ENCODE results near the gene TBC1D5.
"Not testable (repeated sequence)": the region's sequence is repeated elsewhere in the genome, so short reads cannot be mapped to it uniquely, and the experiment has no call there.

TBC1D5 gene

DNA sequence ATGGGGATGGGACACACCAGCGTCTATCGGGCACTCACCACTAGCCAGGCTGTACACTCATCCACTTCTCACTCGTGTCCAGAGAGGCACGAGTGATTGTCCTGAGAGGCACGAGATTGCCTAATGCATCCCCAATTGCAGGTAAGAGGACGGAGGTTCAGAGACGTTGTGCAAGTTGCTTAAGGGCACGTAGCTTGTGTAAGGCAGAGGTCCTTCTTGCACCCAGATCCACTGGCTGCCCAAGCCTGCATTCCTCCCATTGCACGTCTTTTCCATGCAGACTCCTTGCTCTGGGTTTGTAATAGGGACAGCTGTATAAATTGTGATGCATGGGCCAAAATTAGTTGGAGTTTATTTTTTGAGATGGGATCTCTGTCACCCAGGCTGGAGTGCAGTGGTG, 593.4 kb downstream of the TBC1D5 start:
- no peak for DNase-seq

DNA sequence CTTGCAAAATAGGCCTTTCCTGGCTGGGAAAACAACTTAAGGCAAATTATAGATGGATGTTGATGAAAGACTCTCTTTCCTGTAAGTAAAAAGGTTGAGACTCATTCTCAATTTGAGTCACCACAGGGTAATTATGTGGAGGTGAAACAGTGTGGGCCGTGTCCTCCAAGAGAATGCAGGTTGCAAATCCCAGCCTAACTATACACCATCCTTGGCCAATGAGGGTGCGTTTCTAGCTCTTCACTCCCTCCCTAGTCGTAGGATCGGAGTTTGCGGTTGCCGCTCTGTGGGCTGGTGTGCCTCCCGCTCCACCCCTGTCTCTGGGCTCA, 597.8 kb downstream of the TBC1D5 start:
- no peak for DNase-seq

DNA sequence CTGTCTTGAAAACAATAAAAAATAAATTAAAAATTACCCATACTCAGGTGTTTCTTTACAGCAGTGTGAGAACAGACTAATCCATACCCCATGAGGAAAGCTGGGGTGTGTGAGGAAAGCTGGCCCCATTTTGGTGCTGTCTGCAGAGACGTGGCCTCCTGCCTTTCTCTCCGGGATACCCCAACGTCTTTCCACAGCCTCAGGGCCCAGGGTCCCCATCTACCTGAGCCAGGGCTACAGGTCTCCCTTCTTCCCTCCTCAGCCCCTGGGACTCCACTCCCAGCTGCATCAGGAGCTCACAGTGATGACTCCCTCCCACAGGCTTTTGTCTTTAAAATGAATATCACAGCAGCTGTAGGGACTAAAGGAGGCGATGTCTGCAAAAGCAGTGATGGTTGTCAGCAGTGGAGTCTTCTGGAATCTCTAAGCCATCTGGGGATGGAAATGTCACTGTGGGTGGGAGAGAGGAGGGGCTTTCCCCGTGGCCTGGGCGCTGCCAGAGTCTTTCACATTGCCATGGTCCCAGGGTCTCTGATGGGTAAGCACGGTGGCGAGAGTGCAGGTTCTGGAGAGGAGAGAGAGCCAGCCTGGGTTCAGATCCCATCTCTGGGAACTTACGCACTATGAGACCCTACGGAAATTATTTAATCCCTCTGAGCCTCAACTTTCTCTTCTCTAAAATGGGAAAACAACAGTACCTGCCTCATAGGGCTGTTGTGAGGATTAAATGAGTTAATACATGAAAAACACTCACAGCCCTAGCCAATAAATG, 598.4 kb downstream of the TBC1D5 start:
- DNase-seq, result no peak

DNA sequence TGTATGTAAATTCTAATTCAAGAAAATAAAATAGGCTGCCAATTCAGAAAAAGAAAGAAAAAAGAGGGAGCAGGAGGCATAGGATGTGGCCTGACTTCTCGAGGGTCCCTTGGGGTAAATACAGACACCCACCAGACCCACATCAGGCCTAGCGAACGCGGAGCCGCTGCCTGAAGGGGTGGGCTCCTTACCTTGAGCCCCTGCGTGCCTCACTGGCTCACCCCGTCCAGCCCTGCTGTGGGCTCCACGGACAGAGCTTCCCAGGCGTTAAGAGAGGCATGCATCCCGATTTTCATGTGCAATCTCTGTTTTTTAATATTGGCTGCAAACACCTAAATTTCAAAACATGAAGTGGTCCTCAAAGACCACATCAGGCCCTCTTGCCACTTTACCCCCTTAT, 599.9 kb downstream of the TBC1D5 start:
- DNase-seq, result no peak

DNA sequence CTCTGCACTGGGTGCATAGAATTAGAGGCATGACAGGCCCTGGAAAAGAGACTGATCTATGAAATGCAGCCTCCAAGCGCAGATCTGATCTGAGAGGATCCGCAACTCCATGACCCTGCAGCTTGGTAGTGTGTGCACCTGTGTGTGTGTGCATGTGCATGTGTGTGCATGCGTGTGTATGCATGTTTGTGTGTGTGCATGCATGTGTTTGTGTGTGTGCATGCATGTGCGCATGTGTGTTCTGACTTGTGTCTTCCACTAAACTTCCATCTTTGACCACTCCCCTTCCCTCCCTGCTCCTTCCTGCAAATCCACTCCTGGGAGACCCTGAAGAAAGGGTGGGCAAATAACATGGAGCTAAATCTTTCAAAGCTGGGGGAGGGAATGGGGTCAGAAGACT, 600.7 kb downstream of the TBC1D5 start:
- no peak for DNase-seq

DNA sequence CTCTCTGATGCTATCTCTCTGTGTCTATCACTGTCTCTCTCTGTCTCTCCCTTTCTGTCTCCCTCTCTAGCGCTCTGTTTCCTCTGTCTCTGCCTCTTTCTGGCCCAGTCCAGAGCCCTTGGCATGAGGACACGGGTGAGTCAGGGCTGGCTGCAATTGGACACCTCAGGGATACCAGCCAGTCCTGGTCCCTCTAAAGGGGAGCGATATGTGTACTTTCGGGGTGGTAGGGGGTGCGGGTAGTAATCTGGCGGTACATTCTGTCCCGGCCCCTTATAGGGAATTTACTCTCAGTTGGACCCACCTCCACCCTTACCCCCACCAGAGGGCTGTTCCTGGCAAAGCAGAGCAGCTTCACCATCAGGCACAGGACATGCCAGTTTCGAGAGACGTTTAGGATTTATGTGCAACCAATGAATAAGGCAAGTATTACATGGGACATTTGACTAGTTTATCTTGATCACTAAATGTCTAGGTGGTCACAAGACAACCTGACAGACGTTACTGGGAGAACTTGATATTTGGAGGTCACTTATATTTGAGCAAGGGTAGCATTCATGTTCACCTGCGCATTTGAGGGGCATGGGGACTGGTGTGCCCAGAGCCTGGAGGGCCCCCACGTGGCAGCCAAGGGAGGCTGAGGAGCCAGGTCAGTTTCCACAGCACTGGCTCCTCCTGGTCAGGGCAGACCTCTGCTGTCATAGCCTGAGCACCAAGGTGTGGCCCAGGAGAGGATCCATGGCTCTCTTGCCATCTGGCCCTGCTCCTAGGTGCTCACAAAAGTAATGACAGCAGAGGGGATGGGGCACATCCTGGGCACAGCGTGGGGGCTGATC, 601.5 kb downstream of the TBC1D5 start:
- no peak for DNase-seq

DNA sequence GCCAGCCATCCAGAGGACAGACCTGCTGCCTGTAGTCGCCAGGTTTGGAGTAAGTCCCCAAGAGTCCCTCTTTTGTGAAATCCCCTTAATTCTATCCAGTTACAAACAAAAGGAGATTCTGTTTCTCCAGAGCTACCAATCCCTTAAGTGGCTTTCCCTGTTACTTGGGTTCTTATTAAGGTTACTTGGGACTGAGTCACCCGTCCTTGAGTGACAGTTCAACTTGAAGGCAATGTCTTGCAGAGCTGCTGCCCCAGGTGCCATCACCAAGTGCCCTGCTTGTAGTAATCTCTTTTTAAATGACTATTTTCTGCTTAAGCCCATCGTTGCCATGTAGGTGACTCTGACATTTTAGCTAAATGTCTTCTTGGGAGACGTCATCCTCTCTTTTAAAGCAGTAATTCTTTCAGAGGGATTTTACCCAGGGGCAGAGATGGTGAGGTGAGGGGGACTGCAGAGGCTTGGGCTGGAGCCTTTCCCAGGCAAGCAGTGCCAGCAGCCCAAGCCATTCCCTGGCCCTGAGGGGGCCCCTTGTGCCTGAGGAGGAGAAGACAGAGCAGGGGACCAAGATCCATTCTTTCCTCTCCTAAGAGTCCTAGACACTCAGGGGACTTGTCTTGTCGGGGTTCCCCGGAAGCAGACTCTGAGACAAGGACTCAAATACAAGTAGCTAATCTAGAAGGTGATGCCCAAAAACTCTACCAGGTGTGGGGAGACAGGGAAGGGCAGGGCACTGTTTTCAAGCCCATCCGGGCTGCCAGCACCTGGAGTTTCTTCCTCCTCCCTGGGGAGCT, 604.0 kb downstream of the TBC1D5 start:
- DNase-seq, result no peak

DNA sequence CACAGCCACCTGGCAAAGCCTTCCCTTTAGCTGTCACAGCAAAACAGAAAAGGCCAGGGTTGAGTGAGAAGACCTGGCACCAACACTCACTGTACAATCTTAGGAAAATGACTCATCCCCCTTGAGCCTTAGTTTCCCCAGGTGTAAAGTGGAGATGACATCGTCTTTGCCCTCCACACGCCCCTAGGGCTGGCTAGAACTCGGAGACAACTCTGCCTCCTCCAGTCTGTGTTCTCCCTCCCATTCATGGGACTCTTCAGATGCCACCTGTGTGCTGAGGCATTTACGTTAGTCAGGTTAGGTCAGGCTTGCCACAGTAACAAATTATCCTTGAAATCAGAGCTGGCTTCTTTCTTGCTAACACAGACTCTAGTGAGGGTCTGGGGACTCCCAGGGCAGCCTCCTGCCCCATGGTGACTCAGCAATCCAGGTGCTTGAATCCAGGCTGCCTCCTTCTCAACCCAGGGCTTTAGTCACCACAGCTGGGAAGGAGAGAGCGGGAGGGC, 605.1 kb downstream of the TBC1D5 start:
- no peak for DNase-seq

DNA sequence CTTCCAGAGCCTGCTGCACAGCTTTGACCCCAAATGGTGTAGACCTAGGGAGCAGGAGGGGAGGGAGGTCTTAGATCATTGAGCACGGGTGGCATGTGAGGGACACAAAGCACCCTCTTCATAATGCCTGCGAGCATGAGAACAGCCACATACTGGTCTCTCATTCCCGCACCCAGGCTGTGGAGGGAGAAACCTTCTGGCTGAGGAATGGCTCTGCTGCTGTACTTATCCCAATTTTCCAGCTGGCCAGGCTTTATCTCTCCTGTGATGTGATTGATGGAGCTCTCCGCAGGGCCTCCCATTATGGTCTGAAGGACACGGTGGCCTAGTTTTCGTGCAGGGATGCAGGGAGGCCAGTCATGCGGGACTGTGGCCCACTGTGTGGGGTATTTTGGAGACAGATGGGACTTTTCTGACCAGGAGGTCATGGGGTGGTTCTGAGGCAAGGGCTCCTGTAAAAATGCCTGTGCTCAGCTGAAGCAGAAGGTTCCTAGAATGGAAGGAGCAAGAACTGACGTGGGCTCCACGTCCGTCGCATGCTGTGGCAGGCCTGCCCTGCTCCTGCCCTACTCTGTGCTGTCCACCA, 606.2 kb downstream of the TBC1D5 start:
- DNase-seq, result no peak

DNA sequence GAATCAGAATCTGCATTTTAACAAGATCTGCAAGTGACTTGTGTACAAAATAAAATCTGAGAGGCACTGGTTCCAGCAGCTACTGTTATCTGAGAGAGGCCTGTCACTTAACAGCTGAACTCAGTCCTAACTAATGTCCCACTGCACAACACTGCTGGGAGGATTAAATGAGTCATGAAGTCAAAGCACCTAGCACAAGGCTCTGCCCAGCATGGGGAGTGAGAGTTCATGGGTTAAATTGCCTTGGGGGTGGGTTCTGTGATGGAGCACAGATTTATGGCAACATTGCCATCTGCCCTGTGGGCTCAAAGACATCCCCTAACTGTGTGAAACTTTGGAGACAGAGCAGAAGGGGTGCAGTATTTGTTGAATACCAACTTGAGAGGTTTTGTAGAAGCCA, 606.7 kb downstream of the TBC1D5 start:
- DNase-seq, result no peak

DNA sequence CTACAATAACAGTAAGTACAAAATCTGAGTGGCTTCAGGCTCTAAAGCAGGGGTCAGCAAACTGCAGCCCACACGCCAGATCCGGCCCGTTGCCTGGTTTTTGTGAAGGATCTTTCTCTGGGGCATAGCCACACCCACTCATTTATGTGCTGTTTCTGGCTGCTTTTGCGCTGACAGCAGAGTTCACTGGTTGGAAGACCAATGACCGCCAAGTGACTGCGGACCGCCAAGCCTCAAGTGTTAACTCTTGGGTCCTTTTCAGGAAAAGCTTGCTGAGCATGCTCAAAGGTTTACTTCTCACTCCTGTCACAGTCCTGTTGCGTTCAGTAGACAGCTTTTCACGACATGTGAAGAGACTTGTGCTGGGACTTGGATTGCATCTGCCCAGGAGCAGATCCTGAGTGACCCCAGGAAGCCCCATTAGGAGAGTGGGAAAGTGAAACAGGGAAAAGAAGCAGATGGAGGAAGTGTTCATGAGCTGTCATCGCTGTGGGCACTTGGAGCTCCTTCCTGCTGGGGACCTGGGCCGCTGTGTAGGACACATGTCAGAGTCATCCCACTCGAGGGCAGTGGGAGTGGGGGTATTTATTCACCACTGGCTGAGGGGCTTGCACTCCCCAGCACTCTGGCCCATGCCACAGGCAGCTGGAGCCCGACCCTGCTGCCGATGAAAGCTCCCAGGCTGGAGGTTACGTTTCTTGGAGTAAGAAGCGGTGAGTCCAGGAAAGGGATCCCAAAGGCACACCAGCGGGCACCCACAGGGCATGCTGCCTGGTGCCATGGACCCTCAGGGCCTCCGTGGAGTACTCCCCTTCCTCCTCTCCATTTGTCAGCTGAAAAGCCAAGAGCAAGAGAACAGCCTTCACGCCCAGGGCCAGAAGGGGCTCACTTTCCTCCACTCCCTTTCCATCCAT, 608.5 kb downstream of the TBC1D5 start:
- DNase-seq, result no peak

DNA sequence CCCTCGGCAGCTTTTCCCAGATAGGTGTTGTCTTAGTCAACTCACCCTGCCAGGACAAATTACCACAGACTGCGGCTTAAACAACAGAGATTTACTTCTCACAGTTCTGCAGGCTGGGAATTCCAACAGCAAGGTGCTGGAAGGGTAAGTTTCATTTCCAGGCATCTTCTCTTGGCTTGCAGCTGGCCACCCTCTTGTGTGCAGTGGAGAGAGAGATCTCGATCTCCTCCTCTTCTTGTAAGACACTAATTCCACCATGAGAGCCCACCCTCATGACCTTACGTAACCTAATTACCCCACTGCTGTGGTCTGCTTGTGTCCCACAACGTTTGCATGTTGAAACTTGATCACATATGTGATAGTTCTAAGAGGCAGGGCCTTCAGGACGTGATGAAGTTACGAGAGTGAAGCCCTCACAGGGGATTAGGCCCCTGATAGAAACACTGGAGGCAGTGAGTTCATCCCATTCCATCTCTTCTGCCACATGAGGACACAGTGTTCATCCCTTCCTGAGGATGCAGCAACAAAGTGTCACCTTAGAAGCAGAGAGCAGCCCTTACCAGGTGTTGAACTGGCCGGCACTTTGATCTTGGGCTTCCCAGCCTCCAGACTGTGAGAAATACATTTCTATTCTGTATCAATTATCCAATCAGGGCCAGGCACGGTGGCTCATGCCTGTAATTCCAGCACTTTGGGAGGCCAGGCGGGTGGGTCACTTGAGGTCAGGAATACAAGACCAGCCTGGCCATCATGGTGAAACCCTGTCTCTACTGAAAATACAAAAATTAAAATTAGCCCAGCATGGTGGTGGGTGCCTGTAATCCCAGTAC, 609.9 kb downstream of the TBC1D5 start:
- DNase-seq, result no peak

DNA sequence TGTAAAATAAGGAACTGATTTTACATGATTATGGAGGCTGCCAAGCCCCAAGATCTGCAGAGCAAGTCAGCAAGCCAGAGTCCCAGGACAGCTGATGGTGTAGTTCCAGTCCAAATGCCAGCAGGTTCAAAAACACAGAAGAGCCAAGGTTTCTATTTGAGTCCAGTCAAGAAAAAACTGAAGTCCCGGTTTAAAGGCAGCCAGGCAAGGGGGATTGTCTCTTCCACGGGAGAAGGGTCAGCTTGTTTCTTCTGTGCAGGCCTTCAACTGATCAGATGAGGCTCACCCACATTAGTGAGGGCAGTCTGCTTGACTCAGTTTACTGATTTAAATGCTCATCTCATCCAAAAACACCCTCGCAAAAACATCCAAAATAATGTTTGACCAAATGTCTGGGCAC, 611.5 kb downstream of the TBC1D5 start:
- no peak for DNase-seq

DNA sequence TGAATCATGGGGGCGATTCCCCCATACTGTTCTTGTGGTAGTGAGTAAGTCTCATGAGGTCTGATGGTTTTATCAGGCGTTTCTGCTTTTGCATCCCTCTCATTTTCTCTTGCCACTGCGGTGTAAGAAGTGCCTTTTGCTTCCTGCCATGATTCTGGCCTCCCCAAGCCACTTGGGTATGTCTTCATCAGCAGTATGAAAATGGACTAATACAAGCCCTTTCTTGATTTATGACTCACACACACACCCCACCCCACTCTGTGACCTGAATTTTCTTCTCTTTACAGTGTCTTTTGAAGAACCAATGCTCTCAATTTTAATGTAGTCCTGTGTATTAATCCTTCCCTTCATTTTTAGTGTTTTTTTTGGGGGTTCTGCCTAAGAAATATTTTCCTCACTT, 612.9 kb downstream of the TBC1D5 start:
- no peak for DNase-seq

DNA sequence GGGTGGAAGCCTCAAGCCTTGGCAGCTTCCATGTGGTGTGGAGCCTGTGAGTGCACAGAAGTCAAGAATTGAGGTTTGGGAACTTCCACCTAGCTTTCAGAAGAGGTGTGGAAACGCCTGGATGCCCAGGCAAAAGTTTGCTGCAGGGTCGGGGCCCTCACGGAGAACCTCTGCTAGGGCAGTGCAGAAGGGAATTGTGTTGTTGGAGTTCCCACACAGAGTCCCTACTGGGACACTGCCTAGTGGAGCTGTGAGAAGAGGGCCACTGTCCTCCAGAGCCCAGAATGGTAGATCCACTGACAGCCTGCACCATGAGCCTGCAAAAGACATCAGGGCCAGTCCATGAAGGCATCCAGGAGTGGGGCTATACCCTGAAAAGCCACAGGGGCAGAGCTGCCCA, 613.8 kb downstream of the TBC1D5 start:
- not testable (repeated sequence) for DNase-seq

DNA sequence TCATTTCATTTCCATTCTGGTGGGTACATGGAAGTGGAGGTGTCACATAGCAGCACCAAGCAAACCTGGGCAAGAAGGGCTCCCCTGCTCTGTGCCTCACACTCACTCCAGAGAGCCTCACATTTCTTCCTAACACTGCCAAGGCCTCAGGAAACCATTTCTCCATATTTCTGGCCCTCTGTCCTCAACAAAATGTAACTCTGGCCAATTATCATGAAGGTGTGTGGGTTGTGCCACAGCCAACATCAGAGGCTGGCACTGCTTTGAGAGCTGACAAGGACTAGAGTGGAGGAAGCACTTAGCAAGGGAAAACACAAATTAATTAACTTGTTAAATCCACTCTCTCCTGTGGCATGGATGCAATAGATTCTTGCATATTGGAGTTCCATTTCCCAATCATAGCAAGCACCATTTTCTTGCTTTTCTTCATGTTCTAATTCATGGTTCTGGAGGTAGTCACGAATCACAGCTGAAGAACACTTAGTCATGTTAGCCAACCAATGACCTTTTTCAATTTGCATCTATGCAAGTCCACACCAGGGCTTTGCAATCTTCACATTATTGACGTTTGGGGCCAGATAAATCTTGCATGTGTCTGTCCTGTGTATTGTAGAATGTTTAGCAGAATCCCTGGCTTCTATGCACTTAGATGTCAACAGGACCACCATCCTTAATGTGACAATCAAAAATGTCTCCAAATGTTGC, 616.5 kb downstream of the TBC1D5 start:
- DNase-seq, result no peak

DNA sequence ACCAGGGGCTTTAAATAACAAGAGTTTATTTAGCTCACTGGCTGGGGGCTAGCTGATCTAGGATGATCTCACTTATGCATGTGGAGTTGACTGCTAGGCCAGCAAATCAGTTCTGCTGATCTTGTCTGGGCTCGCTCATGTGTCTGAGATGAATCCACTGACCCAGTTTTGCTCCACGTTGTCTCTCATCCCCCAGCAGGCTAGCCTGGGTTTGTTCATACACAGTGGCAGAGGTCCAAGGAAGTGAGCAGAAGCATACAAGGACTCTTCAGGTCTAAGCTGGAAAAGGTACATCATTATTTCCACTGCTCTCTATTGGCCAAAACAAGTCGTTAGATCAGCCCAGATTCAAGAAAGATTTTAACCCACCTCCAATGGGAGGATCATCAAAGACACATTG, 619.7 kb downstream of the TBC1D5 start:
- DNase-seq, result no peak

DNA sequence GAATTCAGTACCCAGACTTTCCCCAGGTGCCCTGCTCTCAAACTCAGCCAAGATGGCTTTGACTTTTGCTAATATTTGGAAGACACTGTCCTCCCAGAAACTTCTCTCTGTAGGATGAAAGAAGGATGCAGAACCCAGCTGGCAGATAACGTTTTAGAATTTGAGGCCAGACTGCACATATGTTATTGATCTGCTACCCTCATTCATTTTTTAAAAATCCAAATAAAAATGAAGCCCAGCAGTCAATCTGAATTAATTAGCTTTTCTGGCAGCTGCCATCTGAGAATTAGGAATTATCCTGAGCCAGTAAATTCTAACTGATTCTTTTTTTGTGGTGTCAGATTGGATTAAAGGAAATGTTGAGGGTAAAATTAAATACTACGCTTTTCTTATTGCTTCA, 621.1 kb downstream of the TBC1D5 start:
- DNase-seq, result no peak

DNA sequence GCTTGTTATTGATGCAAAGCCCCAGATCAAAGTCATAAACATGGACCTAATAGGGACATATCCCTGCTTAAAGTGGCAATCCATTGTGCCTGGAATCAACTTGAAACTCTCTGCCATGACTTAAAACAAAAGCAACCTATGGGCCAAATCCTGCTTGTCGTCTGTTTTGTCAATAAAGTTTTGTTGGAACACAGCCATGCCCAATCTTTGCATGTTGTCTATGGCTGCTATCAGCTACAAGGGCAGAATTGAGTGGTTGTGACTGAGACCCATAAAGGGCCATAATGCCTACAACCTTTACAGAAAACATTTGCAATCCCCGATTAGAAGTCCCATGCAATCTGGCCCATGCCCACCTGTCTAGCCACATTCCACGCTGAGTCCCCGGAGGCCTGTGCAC, 622.3 kb downstream of the TBC1D5 start:
- no peak for DNase-seq
